HEK293 (cell line): ENCODE data around the gene PLEKHG4B.

ENCODE experiments used
- IKZF3 ChIP-seq: fragments of 450-650 bp; IDR thresholded peaks from 2 replicates; pipeline ENCODE4 v1.5.0; 2018; ENCODE audit warnings: missing biosample characterization, mild to moderate bottlenecking, missing genetic modification characterization, moderate library complexity
- MYNN ChIP-seq: fragments of 450-650 bp; formaldehyde crosslinking; IDR thresholded peaks from 2 replicates; pipeline ENCODE4 v1.5.1; 2016; ENCODE audit warnings: missing biosample characterization, missing genetic modification characterization, borderline replicate concordance
- ZNF146 ChIP-seq: fragments of 450-650 bp; formaldehyde crosslinking; IDR thresholded peaks from 2 replicates; pipeline ENCODE4 v1.5.1; 2016; ENCODE audit warnings: missing biosample characterization, missing genetic modification characterization
- ZNF214 ChIP-seq: fragments of 450-650 bp; formaldehyde crosslinking; IDR thresholded peaks from 2 replicates; pipeline ENCODE4 v1.5.1; 2017; ENCODE audit warnings: missing biosample characterization, mild to moderate bottlenecking, missing genetic modification characterization, borderline replicate concordance
- ZNF366 ChIP-seq: fragments of 450-650 bp; formaldehyde crosslinking; conservative IDR thresholded peaks from 2 replicates; pipeline ENCODE4 v1.5.1; 2016; ENCODE audit warnings: missing biosample characterization, missing genetic modification characterization
- ZNF561 ChIP-seq: fragments of 450-650 bp; IDR thresholded peaks from 2 replicates; pipeline ENCODE4 v1.5.1; 2018; ENCODE audit warnings: missing biosample characterization, missing genetic modification characterization, borderline replicate concordance
- ZNF670 ChIP-seq: fragments of 450-650 bp; formaldehyde crosslinking; IDR thresholded peaks from 2 replicates; pipeline ENCODE4 v1.5.1; 2016; ENCODE audit warnings: missing biosample characterization, missing genetic modification characterization, low read depth
- ZNF785 ChIP-seq: fragments of 450-650 bp; formaldehyde crosslinking; IDR thresholded peaks from 2 replicates; pipeline ENCODE4 v1.5.1; 2016; ENCODE audit warnings: missing biosample characterization, missing genetic modification characterization
- TF ChIP-seq, protein P1 (sequence below): fragments of 450-650 bp; formaldehyde crosslinking; IDR thresholded peaks from 2 replicates; pipeline ENCODE4 v1.5.1; 2016; ENCODE audit warnings: missing biosample characterization, missing genetic modification characterization
- TF ChIP-seq, protein P2 (sequence below): fragments of 450-650 bp; formaldehyde crosslinking; IDR thresholded peaks from 2 replicates; pipeline ENCODE4 v1.5.1; 2016; ENCODE audit warnings: missing biosample characterization, missing genetic modification characterization
- TF ChIP-seq, protein P3 (sequence below): fragments of 450-650 bp; formaldehyde crosslinking; IDR thresholded peaks from 2 replicates; pipeline ENCODE4 v1.5.1; 2016; ENCODE audit warnings: missing biosample characterization, missing genetic modification characterization, borderline replicate concordance

DNA sequence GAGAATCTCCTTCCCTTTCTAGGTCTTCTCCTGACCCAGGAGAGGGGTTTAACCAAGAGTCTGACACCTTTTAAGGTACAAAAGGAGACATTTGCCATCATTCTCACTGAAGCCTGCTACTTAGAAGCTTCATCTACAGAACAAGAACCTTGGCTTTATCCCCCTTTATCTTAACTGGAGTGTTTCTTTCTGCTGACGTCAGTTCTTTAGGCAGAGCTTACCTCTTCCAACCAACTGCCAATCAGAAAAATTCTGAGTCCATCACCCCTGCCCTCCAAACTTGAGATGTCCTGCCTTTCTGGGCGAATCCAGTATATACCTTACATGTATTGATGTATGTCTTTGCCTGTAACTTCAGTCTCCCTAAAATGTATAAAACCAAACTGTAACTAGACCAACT is 37.2 kb downstream of the PLEKHG4B start:
- TF ChIP-seq, protein P1, sequence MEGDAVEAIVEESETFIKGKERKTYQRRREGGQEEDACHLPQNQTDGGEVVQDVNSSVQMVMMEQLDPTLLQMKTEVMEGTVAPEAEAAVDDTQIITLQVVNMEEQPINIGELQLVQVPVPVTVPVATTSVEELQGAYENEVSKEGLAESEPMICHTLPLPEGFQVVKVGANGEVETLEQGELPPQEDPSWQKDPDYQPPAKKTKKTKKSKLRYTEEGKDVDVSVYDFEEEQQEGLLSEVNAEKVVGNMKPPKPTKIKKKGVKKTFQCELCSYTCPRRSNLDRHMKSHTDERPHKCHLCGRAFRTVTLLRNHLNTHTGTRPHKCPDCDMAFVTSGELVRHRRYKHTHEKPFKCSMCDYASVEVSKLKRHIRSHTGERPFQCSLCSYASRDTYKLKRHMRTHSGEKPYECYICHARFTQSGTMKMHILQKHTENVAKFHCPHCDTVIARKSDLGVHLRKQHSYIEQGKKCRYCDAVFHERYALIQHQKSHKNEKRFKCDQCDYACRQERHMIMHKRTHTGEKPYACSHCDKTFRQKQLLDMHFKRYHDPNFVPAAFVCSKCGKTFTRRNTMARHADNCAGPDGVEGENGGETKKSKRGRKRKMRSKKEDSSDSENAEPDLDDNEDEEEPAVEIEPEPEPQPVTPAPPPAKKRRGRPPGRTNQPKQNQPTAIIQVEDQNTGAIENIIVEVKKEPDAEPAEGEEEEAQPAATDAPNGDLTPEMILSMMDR (tag by site-specific recombination), result no peak
- TF ChIP-seq, protein P2, sequence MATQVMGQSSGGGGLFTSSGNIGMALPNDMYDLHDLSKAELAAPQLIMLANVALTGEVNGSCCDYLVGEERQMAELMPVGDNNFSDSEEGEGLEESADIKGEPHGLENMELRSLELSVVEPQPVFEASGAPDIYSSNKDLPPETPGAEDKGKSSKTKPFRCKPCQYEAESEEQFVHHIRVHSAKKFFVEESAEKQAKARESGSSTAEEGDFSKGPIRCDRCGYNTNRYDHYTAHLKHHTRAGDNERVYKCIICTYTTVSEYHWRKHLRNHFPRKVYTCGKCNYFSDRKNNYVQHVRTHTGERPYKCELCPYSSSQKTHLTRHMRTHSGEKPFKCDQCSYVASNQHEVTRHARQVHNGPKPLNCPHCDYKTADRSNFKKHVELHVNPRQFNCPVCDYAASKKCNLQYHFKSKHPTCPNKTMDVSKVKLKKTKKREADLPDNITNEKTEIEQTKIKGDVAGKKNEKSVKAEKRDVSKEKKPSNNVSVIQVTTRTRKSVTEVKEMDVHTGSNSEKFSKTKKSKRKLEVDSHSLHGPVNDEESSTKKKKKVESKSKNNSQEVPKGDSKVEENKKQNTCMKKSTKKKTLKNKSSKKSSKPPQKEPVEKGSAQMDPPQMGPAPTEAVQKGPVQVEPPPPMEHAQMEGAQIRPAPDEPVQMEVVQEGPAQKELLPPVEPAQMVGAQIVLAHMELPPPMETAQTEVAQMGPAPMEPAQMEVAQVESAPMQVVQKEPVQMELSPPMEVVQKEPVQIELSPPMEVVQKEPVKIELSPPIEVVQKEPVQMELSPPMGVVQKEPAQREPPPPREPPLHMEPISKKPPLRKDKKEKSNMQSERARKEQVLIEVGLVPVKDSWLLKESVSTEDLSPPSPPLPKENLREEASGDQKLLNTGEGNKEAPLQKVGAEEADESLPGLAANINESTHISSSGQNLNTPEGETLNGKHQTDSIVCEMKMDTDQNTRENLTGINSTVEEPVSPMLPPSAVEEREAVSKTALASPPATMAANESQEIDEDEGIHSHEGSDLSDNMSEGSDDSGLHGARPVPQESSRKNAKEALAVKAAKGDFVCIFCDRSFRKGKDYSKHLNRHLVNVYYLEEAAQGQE, result no peak
- TF ChIP-seq IKZF3 (tag by site-specific recombination) (no peak), ZNF785 (no peak), ZNF366 (tag by site-specific recombination) (no peak), ZNF670 (tag by site-specific recombination) (no peak), MYNN (tag by site-specific recombination) (no peak), ZNF146 (no peak), ZNF561 (tag by site-specific recombination) (no peak), ZNF214 (tag by site-specific recombination) (no peak)
- TF ChIP-seq, protein P3, sequence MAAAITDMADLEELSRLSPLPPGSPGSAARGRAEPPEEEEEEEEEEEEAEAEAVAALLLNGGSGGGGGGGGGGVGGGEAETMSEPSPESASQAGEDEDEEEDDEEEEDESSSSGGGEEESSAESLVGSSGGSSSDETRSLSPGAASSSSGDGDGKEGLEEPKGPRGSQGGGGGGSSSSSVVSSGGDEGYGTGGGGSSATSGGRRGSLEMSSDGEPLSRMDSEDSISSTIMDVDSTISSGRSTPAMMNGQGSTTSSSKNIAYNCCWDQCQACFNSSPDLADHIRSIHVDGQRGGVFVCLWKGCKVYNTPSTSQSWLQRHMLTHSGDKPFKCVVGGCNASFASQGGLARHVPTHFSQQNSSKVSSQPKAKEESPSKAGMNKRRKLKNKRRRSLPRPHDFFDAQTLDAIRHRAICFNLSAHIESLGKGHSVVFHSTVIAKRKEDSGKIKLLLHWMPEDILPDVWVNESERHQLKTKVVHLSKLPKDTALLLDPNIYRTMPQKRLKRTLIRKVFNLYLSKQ, result no peak
